ENCODE results near the gene AARSD1.

- TF ChIP-seq POLR2A (IDR thresholded peaks at IDR 0.05) (no peak), CTCF (IDR thresholded peaks at IDR 0.05) (no peak)
These were observed 11.0 kb upstream of the AARSD1 start for GRCh38 chr17:42975265-42975664.

Data from ovary (tissue), 3 donors.